WTC11 (cell line): Measurements from ENCODE around the gene CCDC85A.

Experiments
- CDX4 ChIP-seq: fragments of 250-450 bp; sonication (Bioruptor Pico); IDR thresholded peaks from 2 replicates; pipeline ENCODE4 v1.9.0; 2021; ENCODE audit warnings: moderate library complexity, mild to moderate bottlenecking, inconsistent platforms, borderline replicate concordance
- CTCF ChIP-seq: fragments of 200-600 bp; IDR thresholded peaks from 2 replicates; pipeline ENCODE4 v1.8.0; 2022; ENCODE audit warnings: antibody characterized with exemption
- E2F4 ChIP-seq: sonication (generic); formaldehyde crosslinking; IDR thresholded peaks from 2 replicates; pipeline ENCODE4 v1.8.1; 2022; ENCODE audit warnings: low read depth, mild to moderate bottlenecking, moderate library complexity, missing genetic modification reagents, borderline replicate concordance
- ESRRA ChIP-seq: sonication (generic); formaldehyde crosslinking; IDR thresholded peaks from 2 replicates; pipeline ENCODE4 v1.8.1; 2022; ENCODE audit warnings: mild to moderate bottlenecking, missing genetic modification reagents, borderline replicate concordance
- MAX ChIP-seq: sonication (generic); formaldehyde crosslinking; IDR thresholded peaks from 2 replicates; pipeline ENCODE4 v1.8.0; 2022; ENCODE audit warnings: mild to moderate bottlenecking, missing genetic modification reagents

- TF ChIP-seq ESRRA (CRISPR knock-in tag) (no peak), CTCF (no peak), MAX (CRISPR knock-in tag) (no peak), CDX4 (no peak), E2F4 (CRISPR knock-in tag) (no peak)
Observed at GRCh38 chr2:56229397-56230060, 45.7 kb downstream of the CCDC85A start.
